NCI-H226 (cell line): ENCODE measurements around the gene MUC2.

Experiments
- DNase-seq: peaks from one replicate; pipeline ENCODE4 v3.0.0-alpha.2; 2015

MUC2 gene

DNA sequence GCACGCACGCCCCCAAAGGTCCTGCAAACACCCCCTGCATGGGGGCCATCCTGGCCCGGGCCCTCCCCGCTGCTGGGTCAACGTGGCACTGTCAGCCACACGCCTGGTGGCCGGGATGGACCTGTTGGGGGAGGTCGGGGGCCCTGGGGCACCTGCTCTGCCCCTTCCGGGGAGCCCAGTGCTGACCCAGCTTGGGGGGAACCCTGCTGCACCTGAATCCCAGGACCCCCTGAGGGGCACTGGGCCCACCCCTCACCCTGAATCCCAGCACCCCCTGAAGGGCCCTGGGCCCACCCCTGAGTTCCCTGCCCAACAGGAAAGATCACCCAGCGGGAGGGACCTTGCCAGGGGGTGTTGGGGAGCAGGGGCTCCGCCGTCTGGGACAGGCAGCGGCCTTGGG lies 37.7 kb upstream of the MUC2 start:
- no peak for DNase-seq

DNA sequence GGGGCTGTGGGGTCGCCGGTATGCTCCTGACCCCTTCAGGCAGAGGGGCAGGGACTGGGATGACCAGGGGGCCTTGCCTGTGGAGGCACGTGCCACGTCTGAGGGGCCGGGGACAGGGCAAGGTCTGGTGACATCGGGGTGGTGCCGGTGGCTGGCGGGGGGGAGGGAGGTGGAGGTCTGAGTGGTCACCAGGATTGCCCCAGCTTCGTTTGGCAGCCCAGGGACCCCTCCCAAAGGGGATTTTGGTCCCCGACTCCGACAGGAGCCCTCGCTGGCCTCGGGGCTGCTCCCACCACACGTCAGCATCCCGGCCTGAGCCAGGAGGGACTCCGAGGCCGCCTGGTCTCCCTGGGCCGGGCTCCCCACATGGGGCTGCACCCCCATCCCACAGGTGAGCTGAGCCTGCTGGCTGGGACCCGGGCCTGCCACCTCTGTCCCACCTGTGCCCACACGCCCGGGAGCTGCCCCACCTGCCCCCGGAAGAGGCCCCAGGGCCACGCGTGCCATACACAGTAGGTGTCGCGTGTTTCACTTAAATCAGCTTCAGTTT lies 37.1 kb upstream of the MUC2 start:
- DNase-seq = no peak

DNA sequence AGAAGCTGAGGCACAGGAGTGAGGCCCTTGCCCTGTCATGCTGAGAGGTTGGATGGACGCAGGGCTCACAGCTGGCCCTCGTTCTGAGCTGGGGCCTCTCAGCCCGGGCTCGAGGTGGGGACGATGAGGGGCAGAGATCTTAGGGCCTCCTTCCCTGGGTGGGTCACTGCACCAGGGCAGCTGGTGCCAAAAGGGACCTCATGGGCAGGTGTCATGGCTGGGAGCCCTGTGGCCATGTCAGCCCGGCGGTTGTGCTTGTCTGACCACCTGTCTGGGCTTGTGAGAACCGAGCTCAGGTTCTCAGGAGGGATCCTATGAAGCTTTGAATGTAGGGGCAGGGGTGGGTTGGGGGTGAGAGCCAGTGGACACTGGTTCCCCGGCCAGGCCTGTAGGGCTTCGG lies 36.3 kb upstream of the MUC2 start:
- no peak for DNase-seq

GRCh38 chr11:1038921-1039320 lies 35.8 kb upstream of the MUC2 start:
- DNase-seq = no peak

DNA sequence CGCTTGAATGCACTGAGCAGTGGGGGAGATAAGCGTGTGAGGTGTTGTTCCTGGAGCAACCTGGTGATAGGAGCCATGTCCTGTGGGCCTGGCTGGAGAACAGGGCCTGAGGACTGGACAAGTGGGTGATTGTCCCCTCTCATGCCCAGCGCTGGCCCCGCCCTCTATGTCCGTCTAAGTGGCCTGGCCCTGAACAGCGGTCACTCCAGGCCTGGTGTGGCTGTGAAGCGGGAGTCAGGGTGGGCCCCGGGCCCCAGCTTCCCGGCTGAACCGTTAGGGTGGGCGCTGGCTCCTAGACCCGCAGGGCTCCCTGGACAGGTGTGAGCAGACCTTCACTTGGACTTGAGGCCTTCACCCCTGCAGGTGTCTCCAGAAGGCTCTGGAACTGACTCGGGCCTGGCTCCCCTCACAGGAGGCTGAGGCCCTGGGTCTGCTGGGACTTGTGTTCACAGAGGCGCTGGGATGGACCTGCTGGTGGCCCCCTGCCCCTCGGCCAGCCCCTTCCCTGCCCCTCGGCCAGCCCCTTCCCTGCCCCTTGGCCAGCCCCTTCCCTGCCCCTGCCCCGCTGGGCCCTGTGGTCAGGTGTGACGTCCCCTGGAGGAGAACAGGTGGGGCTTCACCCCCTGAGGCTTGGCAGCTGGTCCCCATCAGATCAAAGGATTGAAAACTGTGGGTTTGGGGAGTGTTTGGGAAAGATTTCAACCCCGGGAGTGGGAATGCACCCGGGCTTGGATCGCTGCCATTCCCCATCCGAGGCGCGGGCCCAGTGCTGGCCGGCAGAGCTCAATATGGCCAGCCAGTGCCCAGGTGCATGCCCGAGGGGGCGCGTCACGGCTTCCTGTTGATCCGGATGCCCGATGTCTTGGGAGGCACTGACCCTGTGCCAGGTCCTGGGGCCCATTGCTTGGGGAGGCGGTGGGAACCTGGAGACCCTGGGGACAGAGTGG lies 34.9 kb upstream of the MUC2 start:
- DNase-seq = peak; percentile 72

- DNase-seq = peak; percentile 73
Observed at GRCh38 chr11:1040428-1041148, 34.1 kb upstream of the MUC2 start.

DNA sequence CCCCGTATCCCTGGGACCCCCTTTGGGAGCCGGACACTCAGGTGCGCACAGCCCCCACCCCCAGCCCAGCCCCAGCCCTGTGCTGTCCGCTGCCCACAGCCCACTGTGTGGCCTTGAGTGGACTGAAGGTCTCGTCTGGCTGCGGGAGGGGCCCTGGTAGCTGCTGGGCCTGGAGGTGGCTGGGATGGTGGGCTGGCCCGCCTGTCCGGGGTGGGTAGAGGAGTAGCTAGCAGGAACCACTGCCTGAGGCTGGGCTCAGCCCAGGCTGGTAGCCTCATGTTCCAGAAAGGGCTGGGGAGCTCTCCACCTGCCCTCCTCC lies 33.6 kb upstream of the MUC2 start:
- DNase-seq = peak; percentile 36

GRCh38 chr11:1041471-1041870 lies 33.2 kb upstream of the MUC2 start:
- DNase-seq = no peak

DNA sequence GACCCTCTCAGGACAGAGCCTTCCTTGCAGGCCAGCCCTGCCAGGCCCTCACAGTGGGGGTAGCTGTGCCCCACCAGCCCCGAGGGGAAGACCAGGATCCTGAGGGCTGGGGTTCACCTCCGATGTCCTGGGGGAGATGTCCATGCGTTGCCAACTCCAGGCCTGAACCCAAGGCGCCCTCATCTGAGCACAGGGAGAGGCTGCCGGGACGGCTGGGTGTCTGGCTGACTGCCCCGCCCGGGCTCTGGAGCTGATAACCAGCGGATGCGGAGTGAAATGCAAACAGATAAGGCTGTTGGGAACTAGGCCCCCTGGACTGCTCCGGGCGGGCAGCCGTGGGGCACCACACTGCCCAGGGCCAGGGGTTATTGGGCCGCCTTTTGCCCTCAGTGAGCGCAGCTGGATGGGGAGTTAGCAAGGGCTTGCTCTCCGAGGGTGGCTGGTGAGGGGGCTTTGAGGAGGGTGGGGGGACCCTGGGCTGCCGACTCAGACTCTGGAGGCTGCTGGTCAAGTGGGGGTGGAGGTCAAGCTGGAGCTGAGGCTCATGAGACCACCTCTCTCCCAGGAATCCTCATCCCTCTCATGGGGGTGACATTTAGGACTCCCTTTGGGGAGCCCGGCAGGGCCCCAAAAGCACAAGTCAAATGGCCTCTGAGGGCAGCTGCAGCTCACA lies 32.6 kb upstream of the MUC2 start:
- peak; percentile 88 for DNase-seq

GRCh38 chr11:1042626-1043562 lies 31.8 kb upstream of the MUC2 start:
- DNase-seq = no peak

DNA sequence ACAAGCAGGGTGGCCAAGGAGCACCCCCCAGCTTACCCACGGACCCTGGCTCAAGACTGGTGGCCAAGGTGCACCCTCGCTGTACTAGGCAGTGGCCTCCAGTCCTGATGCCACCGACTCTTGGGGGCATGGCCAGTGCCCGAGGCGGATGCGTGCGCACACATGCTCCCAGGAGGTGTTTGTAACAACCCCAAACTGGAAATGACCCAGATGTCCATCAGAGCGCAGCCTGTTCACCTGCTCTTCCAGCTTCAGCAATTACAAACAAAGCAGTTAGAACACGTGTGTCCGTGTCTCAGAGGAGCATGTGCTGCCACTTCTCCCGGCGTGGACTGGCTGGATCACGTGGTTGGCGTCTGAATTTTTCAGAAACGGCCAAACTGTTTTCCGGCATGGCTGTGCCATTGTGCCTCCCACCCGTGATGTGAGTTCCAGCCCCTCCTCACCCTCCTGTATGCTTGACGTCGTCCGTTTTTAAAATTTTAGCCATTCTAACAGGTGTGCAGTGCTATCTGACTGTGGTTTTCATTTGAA lies 31.0 kb upstream of the MUC2 start:
- DNase-seq = no peak

GRCh38 chr11:1044160-1044559 lies 30.5 kb upstream of the MUC2 start:
- DNase-seq = no peak

DNA sequence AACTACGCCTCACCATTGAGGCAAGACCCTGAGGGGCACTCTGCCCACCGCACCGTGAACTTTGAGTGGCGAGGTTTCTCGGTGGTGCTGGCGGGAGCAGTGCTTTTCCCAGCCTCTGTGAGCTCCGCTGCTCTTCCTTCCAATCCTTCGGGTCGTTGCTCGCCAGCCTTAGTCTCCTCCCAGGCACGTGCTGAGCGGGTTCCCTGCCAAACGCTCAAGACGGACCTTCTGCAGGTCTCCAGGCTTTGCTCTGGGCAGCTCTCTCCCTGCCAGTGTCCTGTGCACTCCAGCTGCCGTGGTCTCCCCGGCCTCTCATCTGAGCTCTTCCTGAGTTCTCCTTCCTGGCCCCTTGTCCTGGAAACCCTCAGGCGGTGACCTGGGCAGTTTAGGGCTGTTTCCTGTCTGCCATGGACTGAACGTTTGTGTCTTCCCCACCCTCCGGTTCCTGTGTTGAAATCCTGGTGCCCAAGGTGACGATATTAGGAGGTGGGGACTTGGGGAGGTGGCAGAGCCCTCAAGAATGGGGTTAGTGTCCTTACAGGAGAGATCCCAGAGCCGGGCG lies 27.0 kb upstream of the MUC2 start:
- DNase-seq = no peak

DNA sequence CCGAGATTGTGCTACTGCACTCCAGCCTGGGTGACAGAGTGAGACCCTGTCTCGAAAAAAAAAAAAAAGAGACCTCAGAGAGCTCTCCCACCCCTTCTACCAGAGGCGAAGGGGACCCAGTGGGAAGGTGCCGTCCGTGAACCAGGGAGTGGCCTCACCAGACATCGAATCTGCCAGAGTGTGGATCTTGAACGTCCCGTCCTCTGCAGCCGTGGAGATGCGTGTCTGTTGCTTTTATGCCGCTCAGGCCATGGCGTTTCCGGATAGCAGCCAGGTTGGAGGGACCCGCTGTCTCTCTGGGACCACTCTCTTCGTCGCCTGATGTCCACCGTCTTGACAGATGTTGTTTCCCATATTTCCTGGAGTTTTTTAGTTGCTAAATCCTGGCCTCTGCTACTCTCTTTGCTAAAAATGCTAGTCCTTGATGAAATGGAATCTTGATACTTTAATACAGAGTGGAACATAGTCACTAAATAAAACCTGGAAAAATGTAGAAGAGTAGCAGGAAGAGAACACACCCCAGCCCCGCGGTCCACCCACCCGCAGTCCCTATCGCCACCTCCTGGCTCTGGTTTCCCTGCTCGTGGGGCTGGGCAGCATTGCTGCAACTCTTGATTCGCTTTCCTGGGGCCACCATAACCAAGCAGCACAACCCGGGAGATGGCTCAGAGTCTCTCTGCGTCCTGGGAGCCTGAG lies 26.2 kb upstream of the MUC2 start:
- DNase-seq = no peak

GRCh38 chr11:1049071-1049405 lies 25.6 kb upstream of the MUC2 start:
- DNase-seq = no peak

DNA sequence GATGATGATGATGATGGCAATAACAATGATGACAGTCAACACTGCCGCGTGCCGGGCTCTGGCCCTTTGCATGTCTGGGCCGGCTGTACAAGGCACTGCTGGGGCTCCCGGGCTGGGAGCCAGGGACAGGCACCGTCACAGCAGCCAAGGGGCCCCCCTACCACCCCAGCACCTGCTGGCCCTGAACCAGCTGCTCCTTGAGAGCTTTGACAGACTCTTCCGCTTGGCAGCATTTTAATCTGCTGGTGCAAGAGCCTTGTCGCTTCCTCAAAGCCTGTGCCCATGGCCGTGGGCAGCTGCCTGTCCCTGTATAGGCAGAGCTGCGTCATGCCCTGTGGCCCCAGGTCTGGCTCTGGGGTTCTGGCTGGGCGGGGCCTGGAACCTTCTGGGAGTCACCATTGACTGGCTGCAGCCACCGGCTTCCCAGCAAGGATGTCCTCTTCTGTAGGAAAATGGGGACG lies 25.2 kb upstream of the MUC2 start:
- DNase-seq = no peak

DNA sequence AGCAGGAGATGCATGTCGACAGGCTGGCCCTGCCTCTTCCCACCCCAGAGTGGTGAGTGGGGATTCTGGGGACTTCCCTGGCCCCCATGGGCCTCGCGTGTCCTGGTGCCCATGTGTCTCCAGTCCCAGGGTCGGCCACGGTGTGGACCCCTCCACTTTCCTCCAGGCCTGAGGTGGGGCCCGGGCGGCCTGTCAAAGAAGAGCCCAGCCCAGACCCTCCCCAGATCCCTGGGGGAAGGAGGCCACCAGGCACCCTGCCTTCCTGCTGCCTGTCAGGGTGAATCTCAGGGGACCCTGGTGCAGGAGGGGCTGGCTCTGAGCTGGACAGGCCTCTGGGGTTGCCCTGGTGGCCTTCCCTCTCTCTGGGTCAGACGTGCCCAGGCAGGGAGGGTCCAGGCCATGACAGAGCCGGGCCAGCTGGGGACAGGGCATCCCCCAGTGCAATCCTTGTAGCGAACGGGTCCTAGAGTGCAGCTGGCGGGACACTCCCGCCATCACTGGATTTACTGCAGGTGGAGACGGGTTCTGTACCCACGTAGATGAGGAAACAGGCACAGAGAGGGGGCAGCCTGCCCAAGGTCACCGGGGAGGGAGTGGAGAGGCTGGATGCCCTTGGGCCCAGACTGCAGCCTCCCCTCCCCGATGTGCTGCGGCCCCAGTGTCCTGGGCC lies 24.6 kb upstream of the MUC2 start:
- DNase-seq = no peak

- DNase-seq = peak; percentile 56
Observed at GRCh38 chr11:1050581-1051355, 23.9 kb upstream of the MUC2 start.

DNA sequence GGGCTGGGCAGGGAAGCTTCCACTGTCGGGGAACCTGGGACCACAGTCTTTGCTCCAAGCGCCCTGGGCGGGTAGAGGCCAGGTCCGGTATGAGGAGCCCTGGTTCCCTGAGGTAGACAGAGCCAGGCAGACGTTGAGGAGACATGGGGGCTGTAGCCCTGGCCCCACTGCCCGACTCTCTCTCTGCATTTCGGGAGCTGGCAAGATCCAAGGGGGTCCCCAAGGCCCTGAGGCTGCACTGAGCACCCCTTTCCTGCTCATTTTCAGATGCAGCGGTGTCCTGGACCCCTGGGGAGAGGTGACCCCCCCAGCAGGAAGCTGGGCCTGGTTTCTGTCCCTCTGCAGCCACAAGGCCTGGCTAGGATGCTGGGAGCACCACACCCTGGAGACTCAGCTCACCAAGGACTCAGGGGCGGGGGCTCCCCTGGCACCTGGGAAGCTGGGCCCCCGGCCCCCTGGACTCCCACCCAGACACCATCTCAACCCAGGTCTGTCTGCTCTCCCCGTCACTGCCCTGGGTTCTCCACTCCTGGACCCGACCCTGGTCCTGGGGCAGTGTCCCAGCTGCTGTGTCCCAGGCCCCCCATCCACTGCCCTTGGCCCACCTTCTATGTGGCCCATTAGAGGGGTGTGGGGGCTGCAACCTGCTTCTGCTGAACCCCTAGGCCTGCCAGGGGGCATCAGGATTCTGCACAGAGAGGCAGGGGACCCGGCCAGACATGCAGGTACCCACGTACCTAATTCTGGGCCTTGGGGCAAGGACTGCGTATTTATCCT lies 23.1 kb upstream of the MUC2 start:
- no peak for DNase-seq
